ENCODE results near the gene CACNA2D3.

Gene CACNA2D3

DNA sequence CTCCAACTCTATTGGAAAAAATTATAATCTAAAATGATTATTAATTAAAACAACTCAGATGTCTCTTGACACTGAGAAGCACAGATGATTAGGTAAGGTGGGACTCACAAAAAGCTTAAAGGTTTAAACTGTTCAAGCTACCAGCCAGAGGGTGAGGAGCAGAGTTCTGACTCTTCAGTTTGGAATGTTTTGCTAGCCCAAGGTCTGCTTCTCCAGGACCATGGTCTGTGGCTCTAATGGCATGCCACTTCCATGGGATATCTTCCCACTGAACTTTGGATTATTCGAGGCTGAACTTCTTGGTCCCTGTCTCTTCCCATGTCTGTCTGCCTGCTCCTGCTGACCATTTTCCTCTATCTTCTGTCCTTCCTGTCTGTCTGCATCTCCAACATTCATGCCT is 49.2 kb downstream of the CACNA2D3 start:
- DNase-seq (ENCODE audit: low read depth, low spot score), result no peak

DNA sequence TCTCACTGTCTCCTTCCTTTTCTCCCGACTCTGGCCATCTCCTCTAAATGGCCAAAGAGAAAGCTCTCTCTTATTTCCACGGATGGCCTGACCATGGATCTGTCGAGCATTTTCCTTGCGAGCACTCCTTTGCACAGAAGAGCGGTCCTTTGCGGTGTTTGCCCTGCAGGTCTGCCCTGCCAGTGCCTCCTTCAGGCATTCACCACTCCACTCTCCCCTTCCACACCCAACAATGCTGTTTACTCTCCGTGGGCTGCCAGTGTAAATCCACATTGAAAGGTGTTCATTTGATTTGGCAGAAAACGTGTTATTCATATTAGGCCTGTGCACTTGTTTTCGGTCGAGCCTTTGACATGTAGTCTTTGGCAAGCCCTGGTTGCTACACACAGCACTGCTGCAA is 49.6 kb downstream of the CACNA2D3 start:
- no peak for DNase-seq (ENCODE audit: low read depth, low spot score)

DNA sequence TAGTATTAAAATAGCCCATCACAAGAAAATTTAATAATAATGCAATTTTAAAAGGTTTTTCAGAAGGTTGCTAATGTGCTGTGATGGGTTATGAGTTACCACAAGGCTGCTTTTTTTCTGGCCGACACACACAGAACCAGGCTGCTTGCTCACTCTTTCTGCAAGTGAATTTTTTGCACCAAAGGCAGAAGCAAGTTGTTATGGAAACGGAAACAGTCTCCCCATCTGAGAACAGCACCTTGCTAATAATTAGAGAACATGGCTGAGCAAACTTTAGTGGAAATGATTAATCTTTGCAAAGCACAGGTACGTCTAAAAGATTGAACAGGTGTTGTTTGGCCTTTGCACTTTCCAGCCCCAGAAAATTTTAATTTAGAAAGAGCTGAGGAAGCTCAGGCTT is 51.0 kb downstream of the CACNA2D3 start:
- DNase-seq (ENCODE audit: low read depth, low spot score), result no peak

DNA sequence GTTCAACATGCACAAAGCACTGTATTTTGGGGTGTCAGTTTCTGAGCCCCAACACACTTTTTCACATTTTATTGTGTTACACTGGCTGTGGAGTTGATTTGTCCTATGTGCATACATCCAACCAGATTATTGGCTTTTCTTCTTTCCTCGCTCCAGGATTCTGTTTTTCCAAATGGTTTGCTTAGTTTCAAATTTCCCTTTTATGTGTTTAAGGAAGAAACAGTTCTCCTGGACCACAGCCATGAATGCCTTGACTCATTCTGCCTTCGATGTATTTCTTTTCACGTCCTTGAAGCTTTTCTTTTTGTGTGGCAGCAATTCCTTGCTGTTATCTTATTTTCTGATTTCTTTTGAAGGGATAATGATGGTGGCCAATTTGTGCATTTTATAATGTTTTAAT is 53.8 kb downstream of the CACNA2D3 start:
- DNase-seq (ENCODE audit: low read depth, low spot score), result no peak

DNA sequence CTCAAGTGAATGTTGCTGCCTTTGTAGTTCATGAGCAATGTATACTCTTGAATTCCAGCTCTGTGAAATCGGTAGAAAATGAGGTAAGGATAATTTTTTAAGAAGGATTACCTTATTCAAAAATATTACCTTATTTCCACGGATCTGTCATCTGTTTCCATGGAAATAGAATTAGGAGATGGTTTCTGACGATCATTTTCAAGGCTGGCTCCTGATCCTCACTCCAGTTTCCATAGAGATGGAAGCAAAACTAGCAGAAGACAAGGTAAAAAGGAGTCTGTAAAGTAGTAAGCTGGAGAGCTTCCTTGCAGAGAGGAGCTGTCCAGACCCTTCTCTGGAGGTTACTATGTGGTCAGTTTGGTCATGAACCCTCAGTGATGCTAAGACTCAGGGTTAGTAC is 55.5 kb downstream of the CACNA2D3 start:
- DNase-seq (ENCODE audit: low read depth, low spot score), result no peak

DNA sequence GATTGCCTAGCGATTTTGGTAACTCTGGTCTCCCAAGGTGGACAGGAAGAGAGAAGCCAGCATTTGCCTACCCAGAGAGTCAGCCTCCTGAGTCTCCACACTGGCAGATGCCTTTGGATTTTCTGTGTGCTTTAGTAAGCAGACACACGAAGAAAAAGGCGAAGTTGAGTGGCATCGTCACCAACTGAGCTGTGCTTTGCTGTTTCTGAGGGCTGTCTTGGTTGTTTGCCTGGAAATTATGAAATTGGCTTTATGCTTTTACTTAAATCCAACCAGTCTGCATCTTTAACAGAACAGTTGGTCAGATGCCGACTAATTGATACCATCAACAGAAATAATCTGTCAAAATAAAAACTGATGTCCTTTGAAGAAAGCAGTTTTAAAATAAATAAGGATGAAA is 56.0 kb downstream of the CACNA2D3 start:
- DNase-seq (ENCODE audit: low read depth, low spot score), result no peak

DNA sequence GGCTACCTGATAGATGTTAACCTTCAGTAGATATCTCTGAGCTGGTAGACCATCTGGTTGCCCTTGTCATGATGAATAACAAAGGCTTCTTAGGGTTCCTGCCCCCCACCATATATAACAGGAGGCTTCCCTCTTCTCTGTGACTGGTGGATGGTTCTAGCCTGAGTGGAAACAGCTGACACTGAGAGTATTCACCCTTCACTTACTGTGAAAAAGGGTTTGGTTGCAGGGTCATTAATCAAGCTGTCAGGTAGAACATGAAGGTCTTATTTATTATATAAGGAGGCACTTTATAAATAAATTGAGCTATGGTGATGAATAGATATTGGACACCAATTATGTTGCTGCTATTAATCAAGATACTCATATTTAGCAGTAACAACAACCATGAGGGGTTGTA is 58.6 kb downstream of the CACNA2D3 start:
- DNase-seq (ENCODE audit: low read depth, low spot score), result no peak

DNA sequence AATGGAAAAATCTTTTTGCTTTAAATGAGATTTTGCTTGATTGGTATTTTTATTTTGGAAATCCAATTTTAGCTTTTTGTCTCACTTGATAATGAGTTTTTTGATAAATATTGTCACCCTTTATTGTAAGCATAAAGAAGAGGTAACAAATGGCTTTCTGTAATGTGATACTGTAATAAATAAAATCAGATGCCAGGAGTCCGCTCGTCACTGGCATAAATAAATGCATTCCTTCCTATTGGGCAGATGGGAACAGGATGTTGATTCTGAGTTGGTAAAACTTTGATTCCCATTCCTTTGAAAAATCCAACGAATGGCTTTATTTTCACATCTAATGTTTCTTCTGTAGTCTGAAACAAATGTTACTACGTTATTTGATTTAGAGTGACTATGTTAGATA is 59.9 kb downstream of the CACNA2D3 start:
- no peak for DNase-seq (ENCODE audit: low read depth, low spot score)

DNA sequence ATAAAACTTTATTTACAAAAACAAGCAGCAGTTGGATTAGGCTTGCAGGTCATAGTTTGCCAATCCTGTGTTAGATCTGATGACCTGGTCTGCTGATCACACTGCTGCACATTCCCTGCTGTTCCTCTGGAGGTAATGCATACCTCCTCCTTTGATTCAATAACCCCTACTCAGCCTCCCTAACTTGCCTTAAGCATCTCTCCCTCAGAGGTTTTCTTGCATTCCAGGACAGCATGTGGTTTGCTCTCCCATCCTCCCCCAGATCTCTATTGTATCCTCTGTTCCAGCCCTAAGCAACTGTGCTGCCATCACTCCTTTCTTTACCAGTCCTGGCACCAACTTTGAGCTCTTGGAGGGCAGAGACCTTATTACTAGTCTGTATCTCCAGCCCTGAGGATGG is 63.4 kb downstream of the CACNA2D3 start:
- DNase-seq (ENCODE audit: low read depth, low spot score), result peak; percentile 60

DNA sequence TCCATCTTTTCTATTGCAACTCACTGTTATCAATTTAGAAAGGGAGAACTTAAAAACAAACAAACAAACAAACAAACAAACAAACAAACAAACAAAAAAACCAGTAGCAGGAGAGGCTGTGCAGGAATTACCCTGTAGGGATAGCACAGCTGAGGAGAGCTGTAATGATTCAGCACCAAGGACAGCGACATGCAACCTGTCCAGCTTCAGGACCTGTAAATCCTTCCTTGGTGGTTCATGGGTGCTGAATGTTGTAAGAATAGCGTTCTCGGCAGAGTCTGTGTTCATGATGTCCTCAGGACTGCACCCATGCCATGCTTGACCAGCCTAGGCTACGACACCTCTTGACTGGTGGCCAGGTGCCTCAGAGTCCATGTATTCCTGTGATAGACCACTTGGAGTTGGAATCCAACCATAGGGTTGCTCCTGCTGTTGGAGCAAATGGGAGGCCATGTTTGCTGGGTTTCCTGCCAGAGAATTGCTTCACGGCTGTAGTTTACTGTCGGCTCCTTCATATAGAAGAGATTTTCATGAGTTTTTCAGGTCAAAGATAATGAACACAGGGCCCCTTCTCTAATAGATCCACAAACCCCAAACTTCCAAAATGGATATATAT is 65.9 kb downstream of the CACNA2D3 start:
- peak; percentile 62 for DNase-seq (ENCODE audit: low read depth, low spot score)

DNA sequence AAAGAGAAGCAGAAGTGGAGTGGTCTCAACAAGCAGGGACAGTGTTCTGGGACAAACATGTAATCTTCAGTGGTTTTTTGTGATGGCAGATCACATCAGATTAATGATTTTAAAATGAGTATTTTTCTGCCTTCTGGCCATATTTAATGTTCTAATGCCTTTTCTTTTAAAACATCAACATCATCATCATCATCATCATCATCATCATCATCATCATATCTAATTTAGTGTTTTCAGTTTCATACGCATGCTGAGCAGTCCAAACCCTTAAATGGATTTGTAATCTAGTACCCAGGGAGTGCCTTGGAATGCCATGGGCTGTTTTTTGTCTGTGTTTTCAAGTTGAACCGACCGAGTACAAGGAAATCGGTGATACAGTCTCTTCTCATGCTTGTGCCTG is 68.9 kb downstream of the CACNA2D3 start:
- DNase-seq (ENCODE audit: low read depth, low spot score), result no peak

DNA sequence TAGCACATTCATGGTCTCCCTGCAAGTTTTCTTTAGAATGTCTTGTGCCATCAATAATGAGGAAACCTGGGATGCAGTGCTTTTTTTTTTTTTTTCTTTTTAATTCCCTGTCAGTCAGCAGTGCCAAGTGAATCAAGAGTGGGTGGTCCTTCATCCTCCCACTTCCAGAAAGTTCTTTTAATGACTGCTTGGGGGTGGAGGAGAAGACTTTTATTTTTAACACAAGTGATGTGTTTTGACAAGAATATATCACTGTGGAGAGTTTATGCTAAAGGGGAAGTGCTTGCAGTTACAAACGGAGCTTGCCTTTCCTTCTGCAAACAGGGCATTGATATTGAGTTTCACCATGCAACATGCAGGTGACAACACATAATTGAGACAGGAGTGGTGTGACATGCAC is 69.7 kb downstream of the CACNA2D3 start:
- no peak for DNase-seq (ENCODE audit: low read depth, low spot score)

DNA sequence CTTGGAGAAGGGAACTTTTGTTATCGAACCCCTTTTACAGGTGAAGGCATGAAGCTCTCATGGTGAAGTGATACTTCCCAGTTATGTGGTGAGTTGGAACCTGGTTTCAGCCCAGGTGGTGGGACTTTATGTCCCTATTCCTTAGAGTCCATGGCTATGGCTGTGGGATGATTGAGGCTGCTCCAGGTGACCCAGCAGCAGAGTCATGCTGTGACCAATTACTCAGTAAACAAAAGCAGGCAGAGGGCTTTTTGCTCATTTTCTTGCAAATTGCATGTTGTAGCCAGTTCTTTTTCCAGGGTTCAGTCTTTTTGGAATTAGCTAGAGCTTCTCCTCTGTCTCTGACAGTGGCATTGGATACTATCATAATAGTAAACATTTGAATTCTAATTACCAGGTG is 70.7 kb downstream of the CACNA2D3 start:
- no peak for DNase-seq (ENCODE audit: low read depth, low spot score)

DNA sequence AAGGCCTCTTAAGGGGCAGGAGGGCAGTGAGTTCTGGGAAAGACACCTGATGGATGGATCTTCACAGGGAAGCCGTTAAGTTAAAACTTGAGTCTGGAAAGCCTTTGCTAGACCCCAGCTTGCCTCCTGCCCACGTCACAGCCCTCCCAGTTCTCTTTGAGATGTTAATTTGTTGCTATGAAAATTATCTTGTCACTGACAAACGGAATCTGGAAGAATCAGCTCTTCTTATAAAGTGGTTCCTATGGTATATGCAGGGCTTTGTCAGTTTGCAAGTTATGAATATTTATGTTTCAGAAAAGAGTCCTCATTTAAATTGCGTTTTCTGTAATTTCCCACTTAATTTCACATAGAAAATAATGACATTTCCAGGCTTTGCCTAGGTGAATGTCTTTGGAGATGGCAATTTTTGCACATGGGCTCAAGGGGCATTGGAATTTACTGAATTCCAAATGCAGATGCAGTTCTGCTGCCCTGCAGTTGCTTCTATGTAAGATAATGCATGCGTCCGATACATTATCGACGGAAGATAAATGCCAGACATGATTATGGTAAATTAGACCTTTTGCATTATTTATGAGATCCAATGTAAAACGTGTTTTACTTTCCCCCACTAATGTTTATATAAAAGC is 74.1 kb downstream of the CACNA2D3 start:
- DNase-seq (ENCODE audit: low read depth, low spot score), result no peak

DNA sequence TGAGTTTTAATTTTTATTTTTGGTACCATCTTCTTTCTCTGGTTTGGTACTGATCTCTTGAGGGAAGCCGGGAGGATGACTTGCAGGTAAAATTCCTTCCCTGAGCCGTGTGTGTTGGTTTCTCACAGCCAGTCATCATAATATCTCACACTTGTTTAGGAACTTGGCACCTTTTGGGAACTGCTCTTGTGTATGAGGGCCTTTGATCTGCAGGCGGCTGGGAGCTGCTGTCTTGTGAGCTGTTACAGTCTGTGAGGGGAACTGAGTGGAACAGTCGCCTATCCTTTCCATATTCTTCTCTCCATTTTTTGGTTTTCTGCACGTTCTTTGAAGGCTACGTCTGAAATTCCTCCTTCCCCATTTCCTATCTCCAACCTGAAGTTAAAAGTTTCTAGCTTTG is 75.2 kb downstream of the CACNA2D3 start:
- DNase-seq (ENCODE audit: low read depth, low spot score), result no peak

DNA sequence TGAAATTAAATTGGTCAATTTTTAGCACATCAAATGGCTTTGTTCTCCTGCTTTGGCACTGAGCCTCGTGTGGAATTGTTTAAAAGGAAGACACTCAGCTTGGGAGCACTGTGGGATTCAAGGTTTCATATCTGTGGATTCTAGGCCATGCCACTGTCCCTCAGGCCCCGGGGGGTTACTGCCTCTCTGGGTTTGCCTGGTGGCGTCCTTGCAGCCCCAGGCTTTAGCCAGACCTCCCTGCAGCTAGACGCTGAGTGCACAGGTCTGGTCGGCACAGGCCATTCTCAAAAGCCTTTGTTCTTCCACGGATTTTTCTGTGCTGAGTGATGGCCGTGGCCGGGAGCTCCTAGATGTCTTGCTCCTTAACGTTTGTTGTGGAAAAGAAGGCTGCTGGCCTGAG is 76.2 kb downstream of the CACNA2D3 start:
- peak; percentile 60 for DNase-seq (ENCODE audit: low read depth, low spot score)

DNA sequence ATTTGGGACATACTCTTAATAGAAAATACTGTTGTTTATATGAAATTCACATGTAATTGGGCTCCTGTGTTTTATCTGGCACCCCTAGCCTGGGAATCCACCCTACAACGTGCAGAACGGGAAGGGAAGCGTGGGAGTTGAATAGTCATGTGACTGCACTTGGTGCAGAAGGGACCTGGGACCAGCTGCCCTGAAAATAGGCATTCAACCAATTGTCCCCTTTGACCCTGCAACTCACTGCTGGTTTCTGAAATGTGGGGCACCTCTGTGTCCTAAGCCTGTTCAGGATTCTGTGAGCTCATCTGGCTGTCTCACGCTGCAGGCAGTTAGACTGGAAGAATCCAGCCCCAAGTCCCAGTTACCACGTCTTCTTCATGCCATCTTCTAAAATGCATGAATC is 79.7 kb downstream of the CACNA2D3 start:
- DNase-seq (ENCODE audit: low read depth, low spot score), result no peak

DNA sequence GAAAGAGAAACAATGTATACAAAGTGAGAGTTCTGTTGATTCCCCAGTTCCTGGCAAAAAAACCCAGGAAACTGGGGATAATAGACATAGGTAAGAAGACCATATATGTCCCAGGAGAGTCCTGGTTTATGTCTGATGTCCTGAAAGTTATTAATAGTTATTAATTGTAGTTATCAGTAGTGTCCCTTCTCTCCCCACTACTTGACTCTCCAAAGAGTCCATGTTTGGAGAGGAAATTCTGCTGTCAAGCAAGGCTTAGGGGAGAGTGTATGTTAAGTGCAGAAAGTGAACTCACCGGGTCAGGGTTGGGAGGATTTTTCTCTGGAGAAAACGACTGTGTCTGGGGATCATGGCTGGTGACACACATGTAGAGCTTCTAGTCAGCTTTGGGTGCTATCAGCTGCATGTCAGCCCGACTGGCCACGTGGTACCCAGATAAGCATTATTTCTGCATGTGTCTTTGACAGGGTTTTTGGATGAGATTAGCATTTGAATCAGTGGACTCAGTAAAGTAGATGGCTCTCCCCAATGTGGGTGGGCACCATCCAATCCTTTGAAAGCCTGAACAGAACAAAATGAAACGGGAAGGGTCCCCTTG is 80.4 kb downstream of the CACNA2D3 start:
- no peak for DNase-seq (ENCODE audit: low read depth, low spot score)

DNA sequence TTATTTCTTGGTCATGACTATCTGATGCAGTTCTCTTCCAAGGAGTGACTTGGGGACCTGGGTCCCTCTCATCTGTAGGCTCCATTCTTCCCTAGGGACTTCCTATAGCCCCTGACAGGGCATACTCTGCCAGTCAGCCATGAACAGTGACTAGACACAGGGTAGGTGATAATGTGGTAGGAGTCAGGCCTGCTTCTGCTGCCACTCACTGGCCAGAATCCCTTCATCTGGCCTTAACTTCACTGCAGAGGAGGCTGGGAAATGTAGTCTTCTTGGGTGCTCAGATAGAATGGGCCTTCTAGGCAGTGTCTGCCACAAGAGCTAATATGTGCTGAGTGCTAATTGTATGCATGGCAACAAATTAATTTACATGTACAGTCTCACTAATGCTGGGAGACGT is 84.5 kb downstream of the CACNA2D3 start:
- DNase-seq (ENCODE audit: low read depth, low spot score), result no peak

DNA sequence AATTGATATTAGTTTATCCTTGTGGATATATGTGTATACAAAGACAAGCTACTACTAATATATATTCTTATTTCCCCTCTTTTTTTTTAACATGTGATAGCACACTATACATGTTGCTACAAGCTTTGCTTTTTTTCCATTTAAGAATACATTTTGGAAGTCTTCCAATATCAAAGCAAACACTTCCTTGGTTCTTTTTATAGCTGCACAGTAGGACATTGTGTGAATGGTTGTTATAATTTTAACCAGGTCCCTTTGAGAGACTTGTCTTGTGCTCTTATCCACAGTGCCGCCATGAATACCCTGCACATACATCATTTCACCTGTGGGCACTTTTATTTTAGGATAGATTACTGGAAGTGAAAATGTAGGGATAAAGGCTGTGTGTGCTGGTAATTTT is 88.7 kb downstream of the CACNA2D3 start:
- DNase-seq (ENCODE audit: low read depth, low spot score), result no peak

DNA sequence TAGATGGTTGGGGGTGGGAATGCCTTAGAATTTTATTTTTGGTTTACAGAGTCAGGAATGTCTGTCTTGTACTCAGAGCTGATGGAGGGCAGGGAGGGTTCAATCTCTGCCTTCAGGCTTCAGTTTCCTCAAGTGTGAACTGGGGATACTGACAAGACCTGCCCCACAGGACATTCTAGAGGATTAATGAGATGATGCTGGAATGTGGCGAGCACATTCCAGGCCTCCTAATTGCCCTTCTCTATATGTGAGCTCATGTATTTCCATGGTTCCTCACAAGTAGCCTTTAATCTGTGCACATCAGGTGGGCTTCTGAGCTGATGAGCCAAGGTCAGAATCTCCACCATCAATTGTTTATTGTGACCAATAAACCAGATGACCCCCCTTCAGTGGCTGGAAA is 90.4 kb downstream of the CACNA2D3 start:
- no peak for DNase-seq (ENCODE audit: low read depth, low spot score)

DNA sequence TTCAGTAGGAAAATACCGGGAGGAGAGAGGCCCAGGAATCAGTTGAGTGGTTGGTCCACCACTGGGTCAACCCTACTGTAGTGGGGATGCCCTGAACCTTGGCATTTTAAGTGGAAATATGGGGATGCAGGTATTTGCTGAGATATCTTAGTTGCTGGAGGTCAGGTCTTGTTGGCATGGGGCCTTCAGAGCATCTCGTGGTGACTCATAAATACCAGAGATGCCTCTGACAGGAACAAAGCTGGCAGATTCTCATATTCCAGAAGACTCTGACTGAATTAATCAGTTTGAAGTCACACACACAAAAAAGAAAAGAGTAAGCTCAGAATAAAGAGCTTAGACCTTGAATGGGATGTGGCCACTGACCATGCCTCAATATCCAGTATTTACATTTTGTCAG is 91.6 kb downstream of the CACNA2D3 start:
- DNase-seq (ENCODE audit: low read depth, low spot score), result no peak

DNA sequence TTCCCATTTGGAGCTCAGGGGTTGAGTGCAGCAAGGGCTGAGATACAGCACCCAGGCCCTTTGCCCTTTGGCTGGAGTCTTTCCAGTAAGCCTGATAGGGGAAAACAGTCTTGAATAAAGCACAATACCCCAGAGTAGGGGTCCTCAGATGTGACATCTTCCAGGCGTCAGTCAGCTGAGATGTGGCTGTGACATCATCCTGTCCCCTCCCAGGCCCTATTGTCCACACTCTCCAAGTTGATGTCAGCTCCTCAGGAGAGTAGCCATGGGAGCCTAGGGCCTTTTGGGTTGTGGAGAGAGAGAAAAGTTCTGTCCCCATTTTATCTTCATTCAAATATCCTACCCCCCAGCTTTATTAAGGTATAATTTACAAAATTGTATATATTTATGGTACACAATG is 92.5 kb downstream of the CACNA2D3 start:
- DNase-seq (ENCODE audit: low read depth, low spot score), result no peak

DNA sequence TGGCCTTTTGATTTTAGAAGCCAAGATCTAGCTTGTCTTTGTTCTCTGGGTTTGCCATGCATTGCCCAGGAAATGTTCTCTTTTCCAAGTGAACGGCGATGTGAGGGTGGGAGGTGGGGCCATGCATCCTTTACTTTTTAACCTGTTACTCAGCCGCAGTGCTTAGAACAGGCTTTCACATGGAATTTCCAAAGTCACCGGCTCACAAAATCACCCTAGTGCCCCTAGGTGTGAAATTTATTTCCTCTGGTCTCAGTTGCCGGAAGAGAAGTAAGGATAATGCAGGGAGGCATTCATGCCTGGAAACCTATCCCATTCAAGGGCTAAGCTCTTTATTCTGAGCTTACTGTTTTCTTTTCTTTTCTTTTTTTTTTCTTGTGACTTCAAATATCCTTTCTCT is 93.2 kb downstream of the CACNA2D3 start:
- no peak for DNase-seq (ENCODE audit: low read depth, low spot score)
